HL-60/S4 (cell line): ENCODE results near the gene ZNF839.
"Not testable (repeated sequence)": the region's sequence is repeated elsewhere in the genome, so short reads cannot be mapped to it uniquely, and the experiment has no call there.

ENCODE experiments used
- in situ Hi-C: fragments of 300-500 bp; cut with MboI; formaldehyde crosslinking; loops from 2 replicates; pipeline ENCODE4 v1.14.3; 2022; ENCODE audit warnings: low sequenced_read_pairs

ZNF839 gene

GRCh38 chr14:102333795-102334705 lies 14.5 kb downstream of the ZNF839 start:
- in situ Hi-C loops = no loop called here

GRCh38 chr14:102335163-102335562 lies 15.6 kb downstream of the ZNF839 start:
- in situ Hi-C loops = no loop called here

GRCh38 chr14:102338724-102339123 lies 19.2 kb downstream of the ZNF839 start:
- in situ Hi-C loops = no loop called here

GRCh38 chr14:102341566-102341965 lies 22.0 kb downstream of the ZNF839 start:
- in situ Hi-C loops = no loop called here

GRCh38 chr14:102342238-102342637 lies 22.7 kb downstream of the ZNF839 start:
- in situ Hi-C loops = no loop called here

GRCh38 chr14:102344084-102344483 lies 24.5 kb downstream of the ZNF839 start:
- in situ Hi-C loops = no loop called here

- in situ Hi-C loops = no loop called here
Measured at GRCh38 chr14:102344485-102344884, 24.9 kb downstream of the ZNF839 start.

- in situ Hi-C loops = no loop called here
Measured at GRCh38 chr14:102345232-102345631, 25.7 kb downstream of the ZNF839 start.

GRCh38 chr14:102346645-102347044 lies 27.1 kb downstream of the ZNF839 start:
- in situ Hi-C loops = no loop called here

- in situ Hi-C loops = no loop called here
Measured at GRCh38 chr14:102348376-102348775, 28.8 kb downstream of the ZNF839 start.

- in situ Hi-C loops = no loop called here
Measured at GRCh38 chr14:102351023-102351422, 31.5 kb downstream of the ZNF839 start.

GRCh38 chr14:102351593-102351992 lies 32.0 kb downstream of the ZNF839 start:
- in situ Hi-C loops = not testable (repeated sequence)

- in situ Hi-C loops = no loop called here
Measured at GRCh38 chr14:102352213-102352612, 32.7 kb downstream of the ZNF839 start.

- in situ Hi-C loops = no loop called here
Measured at GRCh38 chr14:102353126-102353619, 33.6 kb downstream of the ZNF839 start.

GRCh38 chr14:102356280-102356679 lies 36.7 kb downstream of the ZNF839 start:
- in situ Hi-C loops = no loop called here

GRCh38 chr14:102359341-102359740 lies 39.8 kb downstream of the ZNF839 start:
- in situ Hi-C loops = no loop called here

GRCh38 chr14:102360388-102360787 lies 40.8 kb downstream of the ZNF839 start:
- in situ Hi-C loops = no loop called here

- in situ Hi-C loops = no loop called here
Measured at GRCh38 chr14:102362084-102362483, 42.5 kb downstream of the ZNF839 start.

- in situ Hi-C loops = no loop called here
Measured at GRCh38 chr14:102362545-102363181, 43.1 kb downstream of the ZNF839 start, which contains the start of the genes CINP and TECPR2. Gene CINP, minus strand, starts transcription at chr14:102362890. Its CDS starts 39 bp downstream, at chr14:102362851. Gene TECPR2, plus strand, starts transcription at chr14:102362941. Its CDS starts 13,781 bp downstream, at chr14:102376722.

- in situ Hi-C loops = no loop called here
Measured at GRCh38 chr14:102363182-102363943, 43.8 kb downstream of the ZNF839 start.

- in situ Hi-C loops = no loop called here
Measured at GRCh38 chr14:102370305-102370809, 50.8 kb downstream of the ZNF839 start.
